ENCODE measurements around the gene SLC30A5. TPM values are rescaled to one million over a fixed set of nuclear protein-coding genes. Genes with fewer than 3 reads are reported as not detected.

SLC30A5 gene
- total and polyA plus RNA-seq, 2 donors (not counting 3 experiments of a cell fraction or from before 2014, with no cell fraction given): 33.0 to 37.0 TPM

DNA sequence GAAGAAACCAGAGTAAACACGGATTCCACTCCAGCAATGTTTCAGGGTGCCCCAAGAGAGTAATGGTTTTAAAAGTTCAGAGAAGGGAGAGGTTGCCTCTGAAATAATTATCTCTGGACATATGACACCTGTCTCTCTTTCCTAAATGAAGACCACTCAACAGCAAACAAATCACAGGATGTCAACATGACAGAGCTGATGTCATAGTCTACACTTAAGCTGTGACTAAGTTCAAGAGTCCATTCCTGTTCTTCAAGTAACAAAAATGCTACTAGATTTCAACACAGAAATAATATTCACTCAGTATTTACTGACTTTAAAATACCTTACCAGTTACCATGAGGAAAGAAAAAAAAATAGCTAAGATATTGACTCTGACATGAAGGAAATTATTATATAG, 44.7 kb upstream of the SLC30A5 start:
- no peaks in the 10 kb centered on the region for H3K9me3 ChIP-seq (replicated peaks; ENCODE audit: control insufficient read depth, insufficient read depth, low read length)
- no peak overlapping the region for H2AFZ ChIP-seq (ENCODE audit: low read depth, low read length)
- no peak overlapping the region for H3K9ac ChIP-seq (replicated peaks; ENCODE audit: extremely low read depth, insufficient read depth, low read length)
- no peak overlapping the region for H3K4me2 ChIP-seq (ENCODE audit: insufficient read depth, low read length)
- no peaks in the 10 kb centered on the region for H3K9me1 ChIP-seq (replicated peaks; ENCODE audit: control insufficient read depth, extremely low read depth, insufficient read depth, low read length)
- ChIA-PET CTCF (no interaction called here), POLR2A (no interaction called here)
- H4K20me1 ChIP-seq (replicated peaks; ENCODE audit: control insufficient read depth, extremely low read depth, insufficient read depth, low read length): no peaks in the 10 kb centered on the region
- FAIRE-seq (no peak), DNase-seq (ENCODE audit: low read depth, low spot score) (no peak)
- no TSS peak for BruUV-seq (replicated peaks)
- TF ChIP-seq JUN (IDR thresholded peaks at IDR 0.05; ENCODE audit: borderline replicate concordance, insufficient read depth, insufficient read length, low read depth): no peak
- TF ChIP-seq, protein P1, sequence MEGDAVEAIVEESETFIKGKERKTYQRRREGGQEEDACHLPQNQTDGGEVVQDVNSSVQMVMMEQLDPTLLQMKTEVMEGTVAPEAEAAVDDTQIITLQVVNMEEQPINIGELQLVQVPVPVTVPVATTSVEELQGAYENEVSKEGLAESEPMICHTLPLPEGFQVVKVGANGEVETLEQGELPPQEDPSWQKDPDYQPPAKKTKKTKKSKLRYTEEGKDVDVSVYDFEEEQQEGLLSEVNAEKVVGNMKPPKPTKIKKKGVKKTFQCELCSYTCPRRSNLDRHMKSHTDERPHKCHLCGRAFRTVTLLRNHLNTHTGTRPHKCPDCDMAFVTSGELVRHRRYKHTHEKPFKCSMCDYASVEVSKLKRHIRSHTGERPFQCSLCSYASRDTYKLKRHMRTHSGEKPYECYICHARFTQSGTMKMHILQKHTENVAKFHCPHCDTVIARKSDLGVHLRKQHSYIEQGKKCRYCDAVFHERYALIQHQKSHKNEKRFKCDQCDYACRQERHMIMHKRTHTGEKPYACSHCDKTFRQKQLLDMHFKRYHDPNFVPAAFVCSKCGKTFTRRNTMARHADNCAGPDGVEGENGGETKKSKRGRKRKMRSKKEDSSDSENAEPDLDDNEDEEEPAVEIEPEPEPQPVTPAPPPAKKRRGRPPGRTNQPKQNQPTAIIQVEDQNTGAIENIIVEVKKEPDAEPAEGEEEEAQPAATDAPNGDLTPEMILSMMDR (IDR thresholded peaks at IDR 0.05; ENCODE audit: extremely low read depth in 1 of 2, insufficient read depth in 1 of 2, low read depth in 1 of 2, low read length in 2 of 2): no peak
- TF ChIP-seq GATA2 (IDR thresholded peaks at IDR 0.05; ENCODE audit: insufficient read depth, insufficient read length, low read depth, low read length): no peak
- TF ChIP-seq EZH2 (IDR thresholded peaks at IDR 0.05; ENCODE audit: borderline replicate concordance, low read depth, low read length, severe bottlenecking): no peak
- TF ChIP-seq POLR2AphosphoS5 (IDR thresholded peaks at IDR 0.05; ENCODE audit: insufficient read depth, low read depth, low read length): no peak
- TF ChIP-seq, protein P2, sequence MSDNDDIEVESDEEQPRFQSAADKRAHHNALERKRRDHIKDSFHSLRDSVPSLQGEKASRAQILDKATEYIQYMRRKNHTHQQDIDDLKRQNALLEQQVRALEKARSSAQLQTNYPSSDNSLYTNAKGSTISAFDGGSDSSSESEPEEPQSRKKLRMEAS (IDR thresholded peaks at IDR 0.05; ENCODE audit: insufficient read depth, insufficient read length): no peak
- no peak for TF ChIP-seq POLR2A (IDR thresholded peaks at IDR 0.05; ENCODE audit: low read depth, low read length)
- TF ChIP-seq MYC (IDR thresholded peaks at IDR 0.05; ENCODE audit: low read depth, low read length): no peak
- TF ChIP-seq FOS (IDR thresholded peaks at IDR 0.05; ENCODE audit: borderline replicate concordance, insufficient read depth, low read length): no peak
- no peak overlapping the region for H3K27ac ChIP-seq (ENCODE audit: insufficient read depth, low read depth, low read length)
- H3K36me3 ChIP-seq (ENCODE audit: control insufficient read depth in 2 of 2, extremely low read depth in 1 of 2, insufficient read depth in 2 of 2, low read length in 2 of 2): no peaks in the 10 kb centered on the region
- no peak overlapping the region for H3K4me3 ChIP-seq (replicated peaks in 1 of 3; ENCODE audit: insufficient read depth in 1 of 3, low read depth in 1 of 3, low read length in 3 of 3)
- no peaks in the 10 kb centered on the region for H3K27me3 ChIP-seq (ENCODE audit: control insufficient read depth in 2 of 2, insufficient read depth in 2 of 2, low read length in 2 of 2)
- no peaks in the 10 kb centered on the region for H3K79me2 ChIP-seq (ENCODE audit: control insufficient read depth, insufficient read depth, low read length)
- no peaks in the 10 kb centered on the region for H3K4me1 ChIP-seq (ENCODE audit: control insufficient read depth, extremely low read depth, insufficient read depth, low read length)
- intact Hi-C loops (cut with micrococcal nuclease): no loop called here
- dilution Hi-C loops (cut with MboI; ENCODE audit: extremely low pct_ligation_motif_present, low sequenced_read_pairs): no loop called here

Measured in endothelial cell of umbilical vein (primary cell).